Thyroid gland (tissue), 4 donors: Measurements from ENCODE around the gene GLYATL1B.

Source experiments
- CTCF ChIP-seq, 6 experiments: fragments of 200-600 bp in 3 of 6; fragments of 450-650 bp in 3 of 6; sonication (generic) in 3 of 6; IDR thresholded peaks; one replicate each; pipeline ENCODE4 v1.5.1; 2016 to 2019; ENCODE audit warnings: antibody characterized with exemption in 6 of 6, mild to moderate bottlenecking in 2 of 6, inconsistent platforms in 1 of 6, moderate library complexity in 1 of 6
- POLR2A ChIP-seq, 2 donors: fragments of 450-650 bp; IDR thresholded peaks; one replicate each; pipeline ENCODE4 v1.6.1; 2017; ENCODE audit warnings: antibody characterized with exemption in 2 of 2, mild to moderate bottlenecking in 2 of 2, moderate library complexity in 1 of 2

- no peak for TF ChIP-seq CTCF (IDR thresholded peaks at IDR 0.05)
- no peak for TF ChIP-seq POLR2A (IDR thresholded peaks at IDR 0.05)
Observed at GRCh38 chr11:59079086-59079485, 7.0 kb upstream of the GLYATL1B start.
